ENCODE results near the gene MAP2K2.
A peak's percentile ranks its signal among the peaks of the same experiment; 100 is the strongest.

Gene MAP2K2

DNA sequence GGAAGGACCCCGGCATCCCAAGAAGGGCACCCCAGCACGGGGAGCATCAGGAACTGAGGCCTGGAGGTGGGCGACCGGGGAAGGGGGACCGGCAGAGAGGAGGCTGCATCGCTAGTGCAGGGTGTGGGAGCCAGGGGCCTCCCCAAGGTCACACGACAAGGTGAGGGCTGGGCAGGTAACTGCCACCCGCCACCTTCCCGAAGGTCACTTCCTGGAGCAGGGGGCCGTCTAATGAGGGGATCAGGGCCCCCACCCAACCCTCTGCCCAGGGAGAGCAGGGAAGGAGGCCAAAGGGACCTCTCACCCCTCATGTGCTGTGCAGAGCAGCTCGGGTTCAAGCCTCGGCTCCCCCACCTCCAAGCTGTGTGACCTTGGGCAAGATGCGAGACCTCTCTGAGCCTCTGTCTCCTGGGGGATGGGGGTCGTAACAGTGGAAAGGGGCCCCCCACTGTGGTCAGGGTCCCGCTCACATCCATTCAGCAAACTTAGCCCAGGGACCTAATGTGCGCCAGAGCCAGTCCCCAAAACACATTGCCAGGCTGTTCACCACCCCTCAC is 63.2 kb downstream of the MAP2K2 start:
- DNase-seq (ENCODE audit: low read depth, low spot score) = no peak

- DNase-seq (ENCODE audit: low read depth, low spot score) = no peak
Measured at GRCh38 chr19:4059891-4060620, 63.9 kb downstream of the MAP2K2 start.

- no peak for DNase-seq (ENCODE audit: low read depth, low spot score)
Measured at GRCh38 chr19:4059453-4059871, 64.5 kb downstream of the MAP2K2 start.

DNA sequence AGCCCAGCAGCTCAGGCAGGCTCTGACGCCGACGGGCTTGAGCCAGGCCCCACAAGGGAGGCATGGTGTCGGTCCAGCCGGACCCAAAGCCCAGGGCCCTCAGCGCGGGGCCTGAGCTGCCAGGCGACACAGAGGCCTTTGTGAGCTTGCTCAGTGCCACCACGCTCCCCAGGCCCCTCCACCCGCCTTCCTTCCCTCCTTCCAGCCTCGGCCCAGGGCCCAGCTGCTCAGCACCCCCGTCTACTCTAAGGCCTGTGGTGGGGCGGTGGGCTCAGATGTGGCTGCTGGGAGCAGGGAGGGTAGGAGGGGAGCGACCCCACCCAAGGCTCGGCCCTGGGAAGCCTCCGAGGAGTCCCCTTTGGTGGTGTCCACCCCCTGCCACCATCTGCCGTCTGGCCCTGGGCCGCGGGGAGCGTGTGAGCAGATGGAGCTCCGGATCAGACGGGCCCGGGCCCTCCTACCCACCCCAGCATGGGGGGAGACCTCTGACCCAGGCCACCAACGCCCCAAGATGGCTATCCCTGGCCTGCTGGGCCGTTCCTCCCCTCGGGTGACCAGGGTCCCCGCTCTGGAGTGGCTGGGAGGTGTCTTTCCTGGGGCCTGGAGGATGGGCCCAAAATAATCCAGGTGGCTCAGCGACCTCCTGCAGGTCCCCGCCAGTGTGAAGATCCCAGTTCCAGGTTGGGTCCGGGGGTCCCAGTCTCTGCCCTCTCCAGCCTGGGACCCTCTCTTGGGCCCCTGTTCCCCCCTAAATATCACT is 65.0 kb downstream of the MAP2K2 start:
- DNase-seq (ENCODE audit: low read depth, low spot score) = no peak

DNA sequence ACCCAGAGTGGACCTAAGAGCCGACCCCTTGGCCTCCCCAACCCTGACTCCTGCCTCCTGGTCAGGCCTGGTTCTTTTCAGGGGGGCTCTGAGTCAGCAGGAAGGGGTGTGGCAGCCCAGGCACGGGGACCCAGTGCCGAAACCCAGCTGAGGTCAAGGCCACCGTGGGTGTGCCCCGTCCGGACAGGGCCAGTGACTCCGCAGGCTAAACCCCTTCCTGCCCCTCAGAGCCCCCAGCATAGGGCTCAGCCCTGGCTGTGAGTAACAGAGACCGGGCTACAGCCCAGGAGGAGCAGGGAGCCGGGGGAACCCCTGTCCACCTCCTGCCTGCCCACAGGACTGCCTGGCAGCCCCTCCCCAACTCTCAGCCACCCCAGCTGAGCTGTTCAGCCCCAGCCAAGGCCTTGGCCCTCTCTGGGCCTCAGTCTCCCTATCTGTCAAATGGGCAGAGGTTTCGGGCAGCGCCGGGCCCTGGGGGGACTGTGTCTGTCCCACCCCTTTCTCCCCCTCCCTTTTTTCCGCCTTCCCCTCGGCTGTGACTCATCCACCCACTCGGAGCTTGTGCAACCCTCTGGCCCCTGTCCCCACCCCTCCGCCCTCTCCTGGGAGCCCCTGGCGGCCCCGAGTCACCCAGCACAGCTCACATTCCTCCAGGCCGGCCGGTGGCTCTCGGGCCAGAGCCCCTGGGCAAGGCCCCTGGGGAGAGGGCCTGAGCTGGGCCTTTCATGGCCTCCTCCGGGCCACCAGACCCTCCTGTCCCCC is 65.8 kb downstream of the MAP2K2 start:
- DNase-seq (ENCODE audit: low read depth, low spot score) = peak; percentile 37

- DNase-seq (ENCODE audit: low read depth, low spot score) = no peak
Measured at GRCh38 chr19:4055209-4055552, 68.7 kb downstream of the MAP2K2 start.

GRCh38 chr19:4054441-4055208 is 69.3 kb downstream of the MAP2K2 start:
- DNase-seq (ENCODE audit: low read depth, low spot score) = no peak

DNA sequence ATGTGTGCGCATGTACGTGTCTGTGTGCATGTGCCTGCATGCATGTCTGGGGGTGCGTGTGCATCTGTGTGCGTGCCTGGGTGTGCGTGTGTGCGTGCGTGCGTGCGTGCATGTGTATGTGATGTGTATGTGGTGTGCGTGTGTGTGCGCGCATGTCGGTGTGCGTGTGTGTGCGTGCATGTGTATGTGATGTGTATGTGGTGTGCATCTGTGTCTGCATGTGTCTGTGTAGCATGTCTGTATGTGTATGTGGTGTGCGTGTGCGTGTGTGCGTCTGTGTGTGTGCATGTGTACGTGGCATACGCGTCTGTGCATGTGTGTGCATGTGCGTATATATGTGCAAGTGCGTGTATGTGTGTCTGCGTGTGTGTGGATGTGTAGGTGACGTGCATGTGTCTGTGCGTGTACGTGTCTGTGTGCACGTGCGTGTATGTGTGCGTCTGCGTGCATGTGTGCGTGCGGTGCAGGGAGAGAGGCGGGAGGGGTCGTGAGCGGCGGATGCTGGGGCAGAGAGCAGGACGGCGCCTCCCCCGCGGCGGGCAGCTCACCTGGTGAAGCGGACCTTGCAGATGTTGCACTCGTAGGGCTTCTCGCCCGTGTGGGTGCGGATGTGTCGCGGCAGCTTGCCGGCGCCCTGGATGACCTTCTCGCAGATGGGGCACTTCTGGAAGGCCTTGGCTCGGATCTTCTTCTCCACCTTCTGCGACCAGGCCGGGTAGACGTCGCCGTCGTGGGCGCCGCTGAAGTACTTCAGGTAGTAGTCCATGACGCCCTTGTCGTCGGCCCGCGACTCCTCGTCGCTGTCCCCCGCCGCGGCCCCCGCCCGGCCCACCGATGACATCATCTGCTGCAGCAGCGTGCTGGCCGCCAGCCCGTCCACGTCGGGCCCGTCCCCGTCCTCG is 70.2 kb downstream of the MAP2K2 start:
- DNase-seq (ENCODE audit: low read depth, low spot score) = no peak

DNA sequence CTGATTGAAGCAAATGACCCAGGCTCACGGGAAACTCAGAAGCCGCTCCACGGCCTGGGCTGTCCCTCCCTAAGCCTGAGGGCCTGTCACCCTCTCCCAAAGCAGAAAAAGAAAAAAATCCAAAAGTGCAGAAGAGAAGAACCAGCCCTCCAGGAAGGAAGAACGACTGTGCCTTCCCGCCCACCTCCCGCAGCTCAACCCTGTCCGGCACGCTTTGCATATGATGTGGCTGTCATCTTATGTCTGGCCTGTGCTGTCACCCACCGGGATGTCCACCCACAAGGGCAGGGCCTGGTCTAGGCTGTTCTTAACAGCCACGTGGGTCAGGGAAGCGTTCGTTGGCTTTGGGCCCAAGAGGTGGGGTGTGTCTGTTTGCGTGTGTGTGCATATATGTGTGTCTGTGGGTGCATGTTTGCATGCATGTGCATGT is 70.9 kb downstream of the MAP2K2 start:
- no peak for DNase-seq (ENCODE audit: low read depth, low spot score)

DNA sequence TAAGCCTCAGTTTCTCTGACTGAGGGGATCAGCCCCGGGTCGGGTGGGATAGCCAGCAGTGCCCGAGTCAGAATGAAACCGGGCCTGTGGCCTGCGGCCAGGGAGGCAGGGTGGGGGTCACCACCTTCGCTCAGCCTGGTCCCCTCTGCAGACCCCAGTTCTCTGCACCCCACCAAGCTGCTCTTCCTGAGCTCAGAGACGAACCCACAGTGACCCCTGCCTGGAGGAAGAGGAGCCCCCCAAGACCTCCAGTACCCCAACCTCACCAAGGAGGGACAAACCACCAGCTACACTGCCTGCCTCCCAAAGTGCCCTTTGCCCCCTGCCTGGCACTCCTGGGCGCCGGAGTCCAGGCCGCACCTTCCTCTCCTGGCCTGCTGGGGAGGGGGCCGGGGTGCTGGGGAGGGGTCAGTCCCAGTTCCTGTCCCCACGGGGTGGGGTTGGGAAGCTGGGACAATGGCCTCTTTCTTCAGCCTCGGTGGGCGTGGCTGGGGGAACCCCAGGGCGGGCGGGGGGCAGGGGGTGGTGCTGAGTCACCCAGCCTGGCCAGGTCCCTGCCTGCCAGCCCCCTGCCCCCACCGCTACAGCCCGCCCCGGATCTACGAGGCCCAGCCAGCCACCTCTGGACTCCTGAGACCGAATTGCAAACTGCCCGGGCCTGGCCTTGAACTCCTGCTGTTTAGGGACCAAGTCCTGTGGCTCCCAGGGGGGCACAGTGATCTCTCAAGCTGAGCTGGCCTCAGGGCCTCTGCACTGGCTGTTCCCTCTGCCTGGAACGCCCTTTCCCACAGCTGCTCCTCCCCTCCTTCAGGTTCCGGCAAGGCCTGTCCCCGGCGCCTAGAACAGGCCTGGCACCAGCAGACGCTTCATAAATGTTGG is 71.6 kb downstream of the MAP2K2 start:
- no peak for DNase-seq (ENCODE audit: low read depth, low spot score)

GRCh38 chr19:4051175-4052101 is 72.5 kb downstream of the MAP2K2 start:
- DNase-seq (ENCODE audit: low read depth, low spot score) = no peak

DNA sequence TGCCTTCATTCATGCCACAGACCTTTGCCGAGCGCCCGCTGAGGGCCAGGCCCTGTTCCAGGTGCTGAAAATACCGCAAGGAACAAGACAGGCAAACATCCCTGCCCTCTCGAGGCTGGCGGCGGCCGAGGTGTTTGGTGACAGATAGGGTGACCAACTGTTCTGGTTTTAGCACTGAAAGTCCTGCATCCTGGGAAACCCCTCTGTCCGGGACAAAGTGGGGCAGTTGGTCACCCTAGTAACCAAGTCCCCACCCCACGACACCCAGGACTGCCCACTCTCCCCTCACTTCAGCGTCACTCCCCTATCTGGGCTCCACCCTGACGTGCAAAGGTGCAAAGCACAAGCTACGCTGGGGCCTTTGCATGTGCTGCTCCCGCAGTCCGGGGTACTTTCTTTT is 74.5 kb downstream of the MAP2K2 start:
- no peak for DNase-seq (ENCODE audit: low read depth, low spot score)

DNA sequence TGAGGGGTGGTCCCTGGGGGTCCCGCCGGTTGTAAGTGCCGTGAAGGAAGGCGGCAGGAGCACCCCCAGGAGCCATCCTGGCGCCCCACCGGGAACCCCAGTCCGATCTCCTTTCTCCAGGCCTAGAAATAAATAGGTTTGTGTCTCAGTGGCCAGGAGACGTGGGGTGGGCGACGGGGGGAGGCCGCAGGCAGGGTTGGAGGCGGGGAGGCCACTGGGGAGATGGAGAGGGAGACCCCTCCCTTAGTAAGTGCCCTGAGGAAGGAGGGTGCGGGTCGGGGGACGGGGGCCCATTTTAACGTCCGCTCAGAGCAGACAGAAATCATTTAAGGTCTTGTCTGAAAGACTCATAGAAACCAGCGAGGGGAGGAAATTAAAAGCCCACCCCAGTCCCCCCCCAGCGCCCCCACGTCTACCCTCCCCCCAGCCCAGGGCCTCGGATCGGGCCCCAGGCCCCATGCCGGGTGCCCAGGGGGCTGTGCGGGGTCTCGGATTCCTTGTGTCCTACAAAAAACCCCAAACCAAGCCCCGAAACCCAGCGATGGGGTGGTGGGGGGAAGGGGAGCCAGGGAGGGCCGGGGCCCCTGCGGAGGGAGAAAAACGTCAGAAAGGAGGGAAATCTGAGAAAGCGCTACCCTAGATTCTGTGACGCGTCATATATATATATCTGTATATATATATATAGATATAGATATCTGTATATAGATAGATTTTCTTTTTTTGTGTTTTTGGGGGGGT is 76.8 kb downstream of the MAP2K2 start:
- DNase-seq (ENCODE audit: low read depth, low spot score) = no peak

- DNase-seq (ENCODE audit: low read depth, low spot score) = no peak
Measured at GRCh38 chr19:4046362-4046691, 77.6 kb downstream of the MAP2K2 start.

DNA sequence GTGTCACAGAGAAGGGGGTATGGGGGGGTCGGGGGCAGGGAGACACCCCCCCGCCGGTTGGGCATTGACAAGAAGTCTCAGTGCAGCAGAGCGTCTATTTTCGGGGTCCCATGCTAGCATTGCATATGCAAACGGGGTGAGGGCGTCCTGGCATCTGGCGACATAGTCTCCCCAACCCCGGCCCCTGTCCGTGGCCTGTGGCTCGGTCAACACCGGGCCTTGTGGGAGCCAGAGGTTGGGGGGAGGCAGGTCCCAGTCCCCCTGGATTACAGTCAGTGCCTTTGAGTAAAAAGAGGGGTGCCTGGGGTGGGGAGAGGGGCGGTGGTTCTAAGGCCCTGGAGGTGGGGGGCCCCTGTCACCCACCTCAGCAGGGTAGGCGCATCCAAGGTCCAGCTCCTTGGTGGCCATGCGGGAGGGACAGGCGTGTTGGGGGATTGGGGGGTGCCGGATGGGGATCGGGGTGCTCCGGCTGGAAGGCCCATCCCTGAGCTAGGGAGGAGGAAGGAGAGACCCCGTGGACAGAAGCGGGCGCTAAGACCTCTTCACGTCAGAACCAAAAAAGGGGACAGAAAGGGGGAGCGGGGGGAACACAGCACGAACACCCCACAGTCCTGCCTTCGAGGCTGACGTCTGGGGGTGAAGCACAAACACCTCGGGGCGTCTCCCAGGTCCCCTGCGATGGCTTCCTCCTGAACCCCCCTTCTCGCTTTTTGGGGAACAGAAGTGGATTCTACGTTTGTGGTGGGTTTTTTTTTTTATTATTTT is 78.1 kb downstream of the MAP2K2 start:
- no peak for DNase-seq (ENCODE audit: low read depth, low spot score)

- no peak for DNase-seq (ENCODE audit: low read depth, low spot score)
Measured at GRCh38 chr19:4044990-4045465, 78.9 kb downstream of the MAP2K2 start.

Measured in activated naive CD8-positive, alpha-beta T cell treated with anti-CD3 and anti-CD28 coated beads, Interleukin-2, amount 50 U/mL, for 16 hours (primary cell).